Measurements from ENCODE around the gene SLC6A18.

The SLC6A18 gene

GRCh38 chr5:1231354-1231905 is 6.2 kb downstream of the SLC6A18 start:
- no peak for DNase-seq (ENCODE audit: low read depth)

- DNase-seq (ENCODE audit: low read depth), result no peak
Measured at GRCh38 chr5:1232780-1233179, 7.6 kb downstream of the SLC6A18 start.

- DNase-seq (ENCODE audit: low read depth), result no peak
Measured at GRCh38 chr5:1235379-1235778, 10.2 kb downstream of the SLC6A18 start.

GRCh38 chr5:1235838-1236237 is 10.7 kb downstream of the SLC6A18 start:
- no peak for DNase-seq (ENCODE audit: low read depth)

GRCh38 chr5:1239505-1240251 is 14.5 kb downstream of the SLC6A18 start:
- no peak for DNase-seq (ENCODE audit: low read depth)

GRCh38 chr5:1240496-1241260 is 15.5 kb downstream of the SLC6A18 start:
- no peak for DNase-seq (ENCODE audit: low read depth)

GRCh38 chr5:1241509-1242080 is 16.4 kb downstream of the SLC6A18 start:
- no peak for DNase-seq (ENCODE audit: low read depth)

- DNase-seq (ENCODE audit: low read depth), result no peak
Measured at GRCh38 chr5:1242733-1243486, 17.7 kb downstream of the SLC6A18 start.

- DNase-seq (ENCODE audit: low read depth), result no peak
Measured at GRCh38 chr5:1243487-1244130, 18.4 kb downstream of the SLC6A18 start.

GRCh38 chr5:1244255-1244654 is 19.1 kb downstream of the SLC6A18 start:
- DNase-seq (ENCODE audit: low read depth), result no peak

- DNase-seq (ENCODE audit: low read depth), result no peak
Measured at GRCh38 chr5:1244976-1245375, 19.8 kb downstream of the SLC6A18 start.

GRCh38 chr5:1245905-1246576 is 20.9 kb downstream of the SLC6A18 start:
- DNase-seq (ENCODE audit: low read depth), result no peak

- DNase-seq (ENCODE audit: low read depth), result no peak
Measured at GRCh38 chr5:1246711-1247431, 21.7 kb downstream of the SLC6A18 start.

GRCh38 chr5:1247811-1248210 is 22.6 kb downstream of the SLC6A18 start:
- DNase-seq (ENCODE audit: low read depth), result no peak

- no peak for DNase-seq (ENCODE audit: low read depth)
Measured at GRCh38 chr5:1249366-1250280, 24.4 kb downstream of the SLC6A18 start.

GRCh38 chr5:1251678-1252580 is 26.7 kb downstream of the SLC6A18 start:
- no peak for DNase-seq (ENCODE audit: low read depth)

- no peak for DNase-seq (ENCODE audit: low read depth)
Measured at GRCh38 chr5:1252681-1253080, 27.5 kb downstream of the SLC6A18 start.

- DNase-seq (ENCODE audit: low read depth), result no peak
Measured at GRCh38 chr5:1253456-1254105, 28.4 kb downstream of the SLC6A18 start.

Data from activated T-helper 1 cell treated with Interleukin-2 at 50 U/mL for 16 hours (primary cell).